Fibroblast of gingiva (primary cell): Measurements from ENCODE around the gene PIMREG.

Experiments
- DNase-seq: peaks from one replicate; pipeline ENCODE4 v3.0.0-alpha.2; 2011; ENCODE audit warnings: low read depth

Gene PIMREG, protein sequence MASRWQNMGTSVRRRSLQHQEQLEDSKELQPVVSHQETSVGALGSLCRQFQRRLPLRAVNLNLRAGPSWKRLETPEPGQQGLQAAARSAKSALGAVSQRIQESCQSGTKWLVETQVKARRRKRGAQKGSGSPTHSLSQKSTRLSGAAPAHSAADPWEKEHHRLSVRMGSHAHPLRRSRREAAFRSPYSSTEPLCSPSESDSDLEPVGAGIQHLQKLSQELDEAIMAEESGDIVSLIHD

GRCh38 chr17:6443692-6444570, at the start of gene PIMREG:
Gene PIMREG (plus strand): TSS chr17:6444455. CDS start chr17:6445111, 656 bp downstream.
- DNase-seq, result peak; percentile 90

- no peak for DNase-seq
These were observed 45.3 kb upstream of the PIMREG start for GRCh38 chr17:6398955-6399354.

DNA sequence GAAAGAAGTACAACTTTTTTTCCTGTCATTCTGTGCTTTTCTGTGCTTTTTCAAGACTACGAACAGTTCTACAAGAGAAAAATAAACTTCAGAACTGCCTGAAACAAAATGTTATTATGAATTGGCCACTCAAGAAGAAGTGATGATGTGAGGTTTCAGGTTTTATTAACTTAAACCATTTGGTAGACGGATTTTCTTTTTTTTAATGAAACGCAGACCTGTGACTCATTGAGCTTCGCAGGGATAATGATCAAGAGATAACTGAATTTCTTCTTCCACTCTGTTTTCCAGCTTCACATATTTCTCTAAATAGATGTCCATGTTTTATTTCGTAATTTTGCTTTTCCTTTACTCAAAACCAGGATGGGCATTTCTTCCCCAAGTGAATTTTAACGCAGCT, 42.0 kb upstream of the PIMREG start:
- no peak for DNase-seq

DNA sequence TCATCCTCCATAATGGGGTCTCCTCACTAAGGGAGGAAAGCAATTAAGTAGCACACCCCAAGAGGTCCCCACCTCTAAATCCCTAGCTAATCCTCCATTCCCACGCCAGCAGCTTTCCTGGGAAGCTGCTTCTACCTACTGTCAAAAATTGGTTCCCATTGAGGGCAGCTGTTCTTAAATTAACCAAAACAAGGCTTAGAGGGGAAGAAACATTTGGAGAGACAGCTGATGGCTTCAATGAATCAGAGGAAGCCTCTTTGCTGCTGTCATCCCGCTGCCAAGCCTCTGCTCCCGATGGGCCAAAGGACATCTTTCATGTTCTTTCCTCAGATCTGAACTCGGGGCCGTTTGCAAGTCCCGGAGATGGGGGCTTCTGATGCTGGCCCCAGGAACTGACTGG, 36.0 kb upstream of the PIMREG start:
- DNase-seq, result no peak

DNA sequence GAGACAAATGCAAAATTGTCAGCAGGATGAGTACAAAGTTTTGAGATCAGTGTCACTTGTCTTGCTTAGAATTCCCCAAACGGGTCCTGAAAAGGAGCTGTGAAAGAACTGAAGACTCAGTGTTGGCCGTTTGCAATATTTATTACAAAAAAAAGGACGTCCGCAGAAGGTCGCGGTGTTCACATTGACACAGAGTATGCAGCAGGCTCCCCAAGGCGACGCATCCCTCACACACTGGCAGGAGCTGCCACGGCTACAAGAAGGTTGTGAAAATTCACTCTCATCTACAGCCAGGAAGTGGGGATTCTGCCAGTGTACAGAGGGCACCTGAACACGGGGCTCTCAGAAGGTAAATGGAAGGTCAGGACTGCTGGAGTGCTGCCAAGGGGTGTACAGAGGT, 35.5 kb upstream of the PIMREG start:
- no peak for DNase-seq

DNA sequence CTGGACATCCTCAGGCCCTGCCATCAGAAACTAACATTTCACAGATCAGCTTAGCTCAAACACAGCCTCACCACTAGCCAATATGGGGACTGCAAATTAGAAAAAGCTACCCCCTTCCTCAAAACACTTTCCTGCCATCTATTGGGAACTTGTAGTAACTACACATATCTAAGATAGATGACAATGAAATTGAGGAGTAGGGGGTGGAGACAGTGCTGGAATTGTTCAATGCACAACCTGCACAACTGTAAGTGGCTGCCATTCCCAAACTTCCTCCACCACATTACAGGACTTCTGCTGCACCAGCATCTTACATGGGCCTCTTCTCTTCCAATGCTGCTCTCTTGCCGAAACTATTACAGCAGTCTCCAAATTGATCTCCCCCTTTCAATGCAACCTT, 31.2 kb upstream of the PIMREG start:
- peak; percentile 29 for DNase-seq

DNA sequence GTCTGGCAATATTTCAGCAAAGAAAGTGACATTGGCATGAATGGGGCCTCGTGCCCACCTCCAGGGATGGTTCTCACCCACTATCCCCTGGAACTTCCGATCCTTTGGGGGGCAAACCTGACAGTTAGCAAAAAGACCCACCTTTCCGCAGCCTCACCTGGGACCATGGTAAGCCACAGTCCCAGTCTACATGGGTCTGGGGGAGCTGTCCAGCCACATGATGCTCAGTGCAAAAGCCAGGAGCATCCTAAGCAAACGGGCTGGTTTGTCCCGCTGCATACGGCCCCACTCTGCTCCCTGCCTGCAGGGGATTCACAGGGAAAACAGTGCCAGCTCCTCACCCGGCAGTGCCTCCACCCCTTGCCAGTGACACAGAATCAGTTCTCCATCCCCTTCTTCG, 28.6 kb upstream of the PIMREG start:
- no peak for DNase-seq

DNA sequence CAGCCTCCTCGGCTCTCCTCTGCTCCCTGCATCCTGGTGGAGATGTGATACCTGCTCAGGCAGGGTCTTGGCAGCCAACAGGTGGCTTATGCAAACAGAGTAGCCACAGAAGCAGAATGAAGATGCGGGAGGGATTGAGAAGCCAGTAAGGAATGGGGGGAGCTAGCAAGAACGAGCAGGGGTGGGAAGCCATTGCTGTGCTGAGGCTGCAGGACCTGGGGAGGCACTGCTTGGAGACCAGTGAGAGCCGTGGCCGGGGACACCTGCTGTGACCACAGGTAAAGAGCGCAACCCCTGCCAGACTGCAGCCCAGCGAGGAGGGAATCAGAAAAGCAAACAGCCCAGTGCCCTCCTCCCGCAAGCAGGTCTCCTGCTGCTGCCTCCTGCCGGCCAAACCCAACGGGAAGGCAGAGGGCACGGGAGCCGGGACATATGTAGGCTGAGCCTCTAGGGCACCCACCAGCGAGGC, 24.0 kb upstream of the PIMREG start:
- DNase-seq, result no peak

DNA sequence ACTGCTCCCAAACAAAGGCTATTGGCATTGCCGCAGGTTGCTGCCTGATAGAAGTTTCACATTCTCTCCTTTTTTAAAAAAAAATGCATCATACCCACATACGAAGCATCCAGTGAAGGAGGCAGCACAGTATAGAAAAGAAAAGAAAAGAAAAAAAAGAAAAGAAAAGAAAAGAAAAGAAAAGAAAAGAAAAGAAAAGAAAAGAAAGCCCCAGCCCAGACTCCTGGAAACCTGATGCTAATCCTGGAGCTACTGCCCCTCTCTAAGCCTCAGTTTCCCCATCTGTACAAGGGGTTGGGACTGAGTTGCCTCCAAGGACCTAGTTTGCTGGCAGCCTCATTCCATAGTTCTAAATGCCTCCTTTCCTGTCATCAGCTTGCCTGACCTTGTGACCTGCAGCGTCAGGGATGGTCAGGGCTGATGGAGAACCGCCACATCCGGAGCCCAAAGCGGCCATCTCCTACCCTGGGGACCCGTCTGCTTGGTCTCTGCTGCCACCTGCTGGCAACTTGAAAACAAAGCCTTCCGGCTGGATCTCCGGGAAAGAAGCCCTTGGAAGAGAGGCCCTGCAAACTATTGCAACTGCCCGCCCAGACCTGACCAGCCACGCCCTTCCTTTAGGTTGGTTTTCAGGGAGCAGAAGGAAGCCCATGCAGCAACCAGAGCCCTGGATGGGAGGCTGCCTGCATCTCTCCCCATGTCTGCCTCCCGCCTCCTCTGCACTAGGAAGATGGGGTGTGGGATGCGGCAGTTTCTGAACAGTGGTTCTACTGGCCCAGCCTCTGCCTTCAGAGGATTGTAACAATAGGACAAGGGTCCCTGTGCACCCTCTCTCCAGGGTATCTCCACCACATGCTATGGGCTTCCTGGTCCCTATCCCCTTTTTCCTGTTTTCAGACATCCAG, 22.3 kb upstream of the PIMREG start:
- peak; percentile 53 for DNase-seq

GRCh38 chr17:6422654-6423241, 21.5 kb upstream of the PIMREG start:
- no peak for DNase-seq

GRCh38 chr17:6423931-6424330, 20.3 kb upstream of the PIMREG start:
- no peak for DNase-seq

- no peak for DNase-seq
These were observed 18.8 kb upstream of the PIMREG start for GRCh38 chr17:6425407-6425806.

- DNase-seq, result no peak
These were observed 17.7 kb upstream of the PIMREG start for GRCh38 chr17:6426356-6427101.

GRCh38 chr17:6427279-6427781, 16.9 kb upstream of the PIMREG start:
- DNase-seq, result no peak

GRCh38 chr17:6428207-6428965, 15.9 kb upstream of the PIMREG start:
- no peak for DNase-seq

GRCh38 chr17:6429266-6429665, 15.0 kb upstream of the PIMREG start:
- no peak for DNase-seq

GRCh38 chr17:6430769-6431168, 13.5 kb upstream of the PIMREG start:
- no peak for DNase-seq

DNA sequence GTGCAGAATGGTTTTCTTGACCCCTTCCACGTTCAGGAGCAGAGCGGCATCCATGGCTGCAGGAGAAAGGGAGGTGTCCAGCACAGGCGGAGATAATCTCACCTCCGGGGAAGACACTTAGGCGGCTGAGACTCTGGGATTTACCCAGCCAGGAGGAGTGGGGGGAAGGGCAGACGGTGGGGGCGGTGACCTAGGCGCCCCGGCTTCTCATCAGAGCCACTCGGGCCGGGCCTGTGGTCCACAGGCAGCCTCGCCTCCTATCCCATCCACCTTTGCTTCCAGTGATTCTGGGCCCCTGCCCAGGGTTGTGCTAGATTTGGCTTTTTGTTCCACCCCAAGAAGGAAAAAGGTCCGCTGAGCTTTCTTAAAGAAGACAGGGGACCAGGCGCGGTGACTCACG, 9.2 kb upstream of the PIMREG start, which contains the start of gene AIPL1:
AIPL1 (minus strand) TSS at position 71 of the 400 bp plus-strand sequence; CDS start at position 54, 17 bp downstream.
- no peak for DNase-seq

- peak; percentile 54 for DNase-seq
These were observed 8.3 kb upstream of the PIMREG start for GRCh38 chr17:6435968-6436367.

DNA sequence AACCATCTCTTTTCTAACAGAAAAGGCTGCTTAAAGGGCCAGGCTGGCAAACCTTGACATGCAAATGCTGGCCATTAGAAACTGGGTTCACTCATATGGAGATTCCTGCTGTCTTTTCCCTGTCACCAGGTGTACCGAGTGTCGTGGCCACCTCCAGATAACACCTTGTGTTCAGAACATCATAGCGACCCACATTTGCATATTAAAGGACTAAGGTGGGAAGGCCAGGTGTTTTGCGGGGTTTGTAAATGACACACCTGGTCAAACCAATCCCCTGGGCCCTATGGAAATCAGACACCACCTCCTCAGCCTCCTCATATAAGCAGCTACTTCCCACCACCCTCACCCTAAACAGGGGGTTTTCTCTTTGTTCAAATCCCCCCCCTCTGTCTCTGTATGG, 6.8 kb upstream of the PIMREG start:
- no peak for DNase-seq
